H9 (cell line): Measurements from ENCODE around the gene HLA-DPB1. TPM values are rescaled to one million over a fixed set of nuclear protein-coding genes. Genes with fewer than 3 reads are reported as not detected.

Experiments
- DNase-seq: peaks from one replicate; pipeline ENCODE4 v3.0.0-alpha.2; 2017
- H2AFZ ChIP-seq: one replicate; pipeline ENCODE4 v1.6.1; 2013; ENCODE audit warnings: mild to moderate bottlenecking, low read length, control low read depth, moderate library complexity
- H2AK5ac ChIP-seq: 2 replicates; pipeline ENCODE4 v1.6.1; 2013; ENCODE audit warnings: low read length, control low read depth, mixed read lengths; ENCODE audit not compliant: insufficient read length
- H2BK120ac ChIP-seq: one replicate; pipeline ENCODE4 v1.6.1; 2013; ENCODE audit warnings: low read depth, mild to moderate bottlenecking, low read length, control low read depth, inconsistent platforms; ENCODE audit not compliant: poor library complexity, severe bottlenecking
- H2BK12ac ChIP-seq: 2 replicates; pipeline ENCODE4 v1.6.1; 2013; ENCODE audit warnings: low read length, control low read depth, mixed read lengths, low read depth; ENCODE audit not compliant: insufficient read length
- H2BK15ac ChIP-seq: 2 replicates; pipeline ENCODE4 v1.6.1; 2013; ENCODE audit warnings: low read depth, low read length, control low read depth
- H2BK20ac ChIP-seq: one replicate; pipeline ENCODE4 v1.6.1; 2013; ENCODE audit warnings: low read depth, mild to moderate bottlenecking, low read length, control low read depth, inconsistent platforms; ENCODE audit not compliant: poor library complexity, severe bottlenecking
- H2BK5ac ChIP-seq: 2 replicates; pipeline ENCODE4 v1.6.1; 2013; ENCODE audit warnings: low read length, control low read depth, mixed read lengths; ENCODE audit not compliant: insufficient read length
- H3K14ac ChIP-seq: 2 replicates; pipeline ENCODE4 v1.6.1; 2013; ENCODE audit warnings: low read length, control low read depth; ENCODE audit not compliant: insufficient read depth
- H3K18ac ChIP-seq: 2 replicates; pipeline ENCODE4 v1.6.1; 2013; ENCODE audit warnings: low read depth, mild to moderate bottlenecking, mixed read lengths, low read length, control low read depth; ENCODE audit not compliant: insufficient read length
- H3K23ac ChIP-seq: 2 replicates; pipeline ENCODE4 v1.6.1; 2013; ENCODE audit warnings: low read length, control low read depth, mixed read lengths, low read depth; ENCODE audit not compliant: insufficient read length
- H3K23me2 ChIP-seq: 2 replicates; pipeline ENCODE4 v1.6.1; 2013; ENCODE audit warnings: low read depth, mild to moderate bottlenecking, mixed read lengths, low read length, control low read depth; ENCODE audit not compliant: insufficient read length, poor library complexity, severe bottlenecking
- H3K27ac ChIP-seq: 2 replicates; pipeline ENCODE4 v1.5.1; 2013; ENCODE audit warnings: low read length, control low read depth, mixed read lengths, low read depth; ENCODE audit not compliant: insufficient read length
- H3K27me3 ChIP-seq: 2 replicates; pipeline ENCODE4 v1.6.1; 2013; ENCODE audit warnings: low read length, control low read depth, inconsistent platforms; ENCODE audit not compliant: insufficient read depth
- H3K4ac ChIP-seq: 2 replicates; pipeline ENCODE4 v1.6.1; 2013; ENCODE audit warnings: low read depth, mild to moderate bottlenecking, control low read depth, inconsistent platforms, low read length, moderate library complexity
- H3K4me1 ChIP-seq: 2 replicates; pipeline ENCODE4 v1.6.1; 2013; ENCODE audit warnings: low read length, control low read depth, inconsistent platforms; ENCODE audit not compliant: insufficient read depth
- H3K4me2 ChIP-seq: 2 replicates; pipeline ENCODE4 v1.6.1; 2013; ENCODE audit warnings: low read length, control low read depth, mixed read lengths; ENCODE audit not compliant: insufficient read length, insufficient read depth
- H3K56ac ChIP-seq: 2 replicates; pipeline ENCODE4 v1.6.1; 2013; ENCODE audit warnings: low read depth, mild to moderate bottlenecking, mixed read lengths, low read length, control low read depth; ENCODE audit not compliant: insufficient read length
- H3K79me1 ChIP-seq: 2 replicates; pipeline ENCODE4 v1.6.1; 2013; ENCODE audit warnings: low read depth, mild to moderate bottlenecking, moderate library complexity, low read length, control low read depth, inconsistent platforms; ENCODE audit not compliant: insufficient read depth, poor library complexity, severe bottlenecking
- H3K79me2 ChIP-seq: 2 replicates; pipeline ENCODE4 v1.6.1; 2013; ENCODE audit warnings: low read length, control low read depth, inconsistent platforms; ENCODE audit not compliant: insufficient read depth
- H3K9ac ChIP-seq: 2 replicates; pipeline ENCODE4 v1.6.1; 2013; ENCODE audit warnings: low read length, control low read depth, mixed read lengths; ENCODE audit not compliant: insufficient read length; ENCODE audit errors: extremely low read depth
- H3K9me3 ChIP-seq: one replicate; pipeline ENCODE4 v1.6.1; 2013; ENCODE audit warnings: low read depth, low read length, inconsistent platforms; ENCODE audit not compliant: control insufficient read depth
- H3T11ph ChIP-seq: one replicate; pipeline ENCODE4 v1.6.1; 2013; ENCODE audit warnings: mild to moderate bottlenecking, low read length, control low read depth, inconsistent platforms
- H4K20me1 ChIP-seq: one replicate; pipeline ENCODE4 v1.6.1; 2013; ENCODE audit not compliant: control insufficient read depth, insufficient read length, insufficient read depth
- H4K5ac ChIP-seq: 2 replicates; pipeline ENCODE4 v1.6.1; 2013; ENCODE audit warnings: low read depth, mild to moderate bottlenecking, mixed read lengths, low read length, control low read depth; ENCODE audit not compliant: insufficient read length
- H4K8ac ChIP-seq: replicated peaks from 2 replicates; pipeline ENCODE4 v1.6.1; 2013; ENCODE audit warnings: low read length, control low read depth, mixed read lengths, low read depth; ENCODE audit not compliant: insufficient read length
- H4K91ac ChIP-seq: 2 replicates; pipeline ENCODE4 v1.6.1; 2013; ENCODE audit warnings: low read depth, mild to moderate bottlenecking, moderate library complexity, mixed read lengths, low read length, control low read depth; ENCODE audit not compliant: insufficient read length
- H3K27ac Mint-ChIP-seq, 3 experiments: 2 replicates in 2 of 3; 3 replicates in 1 of 3; pipeline ENCODE4 v1.8.0; 2020 to 2021; ENCODE audit warnings: mixed read lengths in 3 of 3, mild to moderate bottlenecking in 1 of 3, moderate library complexity in 1 of 3
- H3K27me3 Mint-ChIP-seq: 2 replicates; pipeline ENCODE4 v1.8.0; 2021; ENCODE audit warnings: low read depth, mild to moderate bottlenecking, moderate library complexity, mixed read lengths
- H3K36me3 Mint-ChIP-seq, 3 experiments: 2 replicates in 2 of 3; 3 replicates in 1 of 3; pipeline ENCODE4 v1.8.0; 2020 to 2021; ENCODE audit warnings: low read depth in 3 of 3, mixed read lengths in 3 of 3; ENCODE audit not compliant: insufficient read depth in 1 of 3
- H3K4me1 Mint-ChIP-seq, 2 experiments: 2 replicates each; pipeline ENCODE4 v1.8.0; 2020; ENCODE audit warnings: mixed read lengths in 2 of 2
- H3K4me3 Mint-ChIP-seq, 2 experiments: 2 replicates in 1 of 2; 3 replicates in 1 of 2; pipeline ENCODE4 v1.8.0; 2020 to 2021; ENCODE audit warnings: mild to moderate bottlenecking in 2 of 2, mixed read lengths in 2 of 2, moderate library complexity in 1 of 2
- H3K9me3 Mint-ChIP-seq, 2 experiments: 2 replicates in 1 of 2; 3 replicates in 1 of 2; pipeline ENCODE4 v1.8.0; 2020; ENCODE audit warnings: mild to moderate bottlenecking in 2 of 2, mixed read lengths in 2 of 2, moderate library complexity in 1 of 2
- WGBS: extraction: QIAGEN DNeasy Blood & Tissue Kit; methylation state at CpG from one replicate; pipeline ENCODE4 v1.1.7; 2013; ENCODE audit warnings: missing lambda C conversion rate, low lambda C conversion rate, mixed read lengths; ENCODE audit not compliant: insufficient read length; ENCODE audit errors: extremely low coverage; 5-methylcytosine and 5-hydroxymethylcytosine counted together
- total RNA-seq: library from RNA; stranded (reverse); gene quantifications from 2 replicates; pipeline ENCODE4 v1.2.1, GENCODE V29; 2021
- TF ChIP-seq, protein P1 (sequence below): fragments of 200-600 bp; sonication (generic); conservative IDR thresholded peaks from 3 replicates; pipeline ENCODE4 v1.8.0; 2021; ENCODE audit warnings: antibody characterized with exemption, mild to moderate bottlenecking

Gene HLA-DPB1
- total RNA-seq, 1 experiment from 2014 or later = 23.6 TPM

DNA sequence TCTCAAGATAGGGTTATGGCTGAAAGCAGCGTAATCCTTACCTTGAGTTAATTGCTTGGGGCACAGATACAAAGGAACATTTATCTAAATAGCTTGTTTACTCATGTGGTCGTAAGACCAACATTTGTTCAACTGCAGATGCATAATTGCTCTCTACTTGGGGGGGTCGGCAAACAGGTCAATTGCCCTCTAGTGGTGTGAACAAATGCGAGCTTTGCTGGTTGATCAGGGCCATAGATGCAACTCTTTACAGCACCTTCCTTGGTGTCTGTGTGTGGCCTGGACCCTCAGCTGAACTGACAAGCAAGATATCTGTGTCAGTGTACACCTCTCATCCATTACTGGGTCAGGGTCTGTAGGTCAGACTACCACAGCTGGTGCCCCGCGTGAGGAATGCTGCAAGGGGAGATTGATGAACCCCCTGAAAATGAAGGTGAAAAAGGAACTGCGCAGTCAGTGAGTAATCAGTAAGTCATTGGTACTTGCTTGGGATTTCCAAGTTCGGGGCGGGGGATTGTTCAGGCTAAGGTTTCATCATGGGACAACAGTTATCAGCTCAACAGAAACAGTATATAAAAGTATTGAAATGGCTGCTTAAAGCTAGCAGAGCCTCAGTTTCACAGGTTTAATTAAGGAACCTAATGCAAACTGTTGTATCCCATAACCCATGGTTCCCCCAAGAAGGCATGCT lies 26.3 kb upstream of the HLA-DPB1 start:
- Mint-ChIP-seq H3K4me3 (no peak overlapping the region), H3K4me1 (peaks cover 42 to 49% of the 10 kb centered on the region in 2 experiments), H3K9me3 (peaks cover 6 to 14% of the 10 kb centered on the region in 2 experiments; a peak in 4 of 5 replicates), H3K27me3 (no peaks in the 10 kb centered on the region; the same call in 1 of the 2 replicates), H3K36me3 (peaks cover 0 to 15% (median 7%) of the 10 kb centered on the region in 3 experiments; a peak in 5 of 7 replicates), H3K27ac (peak overlapping the region in 1 of 3 experiments; percentile 4; a peak in 1 of 7 replicates)
- H4K91ac ChIP-seq = no peak overlapping the region
- no peaks in the 10 kb centered on the region for H4K20me1 ChIP-seq
- H4K8ac ChIP-seq = no peak overlapping the region
- H3K27ac ChIP-seq = no peak overlapping the region
- no peak overlapping the region for H3K18ac ChIP-seq
- no peak overlapping the region for H2BK120ac ChIP-seq
- no peak overlapping the region for H2BK15ac ChIP-seq
- no peak overlapping the region for H2BK12ac ChIP-seq
- H3K23ac ChIP-seq = no peak overlapping the region
- peak; percentile 39 for DNase-seq
- no CpG with 5 or more reads among the region's 9 CpGs for WGBS
- no peak overlapping the region for H3K56ac ChIP-seq
- H3K14ac ChIP-seq = no peak overlapping the region
- H3K27me3 ChIP-seq = no peaks in the 10 kb centered on the region
- no peak overlapping the region for H3K9ac ChIP-seq
- no peak overlapping the region for H3T11ph ChIP-seq
- TF ChIP-seq, protein P1, sequence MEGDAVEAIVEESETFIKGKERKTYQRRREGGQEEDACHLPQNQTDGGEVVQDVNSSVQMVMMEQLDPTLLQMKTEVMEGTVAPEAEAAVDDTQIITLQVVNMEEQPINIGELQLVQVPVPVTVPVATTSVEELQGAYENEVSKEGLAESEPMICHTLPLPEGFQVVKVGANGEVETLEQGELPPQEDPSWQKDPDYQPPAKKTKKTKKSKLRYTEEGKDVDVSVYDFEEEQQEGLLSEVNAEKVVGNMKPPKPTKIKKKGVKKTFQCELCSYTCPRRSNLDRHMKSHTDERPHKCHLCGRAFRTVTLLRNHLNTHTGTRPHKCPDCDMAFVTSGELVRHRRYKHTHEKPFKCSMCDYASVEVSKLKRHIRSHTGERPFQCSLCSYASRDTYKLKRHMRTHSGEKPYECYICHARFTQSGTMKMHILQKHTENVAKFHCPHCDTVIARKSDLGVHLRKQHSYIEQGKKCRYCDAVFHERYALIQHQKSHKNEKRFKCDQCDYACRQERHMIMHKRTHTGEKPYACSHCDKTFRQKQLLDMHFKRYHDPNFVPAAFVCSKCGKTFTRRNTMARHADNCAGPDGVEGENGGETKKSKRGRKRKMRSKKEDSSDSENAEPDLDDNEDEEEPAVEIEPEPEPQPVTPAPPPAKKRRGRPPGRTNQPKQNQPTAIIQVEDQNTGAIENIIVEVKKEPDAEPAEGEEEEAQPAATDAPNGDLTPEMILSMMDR = peak; percentile 61
- H3K4ac ChIP-seq = no peak overlapping the region
- peaks cover 2% of the 10 kb centered on the region; the same call in 1 of the 2 replicates for H3K4me1 ChIP-seq
- H3K23me2 ChIP-seq = no peaks in the 10 kb centered on the region
- no peaks in the 10 kb centered on the region for H3K79me2 ChIP-seq
- H3K79me1 ChIP-seq = no peaks in the 10 kb centered on the region
- H2BK20ac ChIP-seq = no peak overlapping the region
- no peak overlapping the region for H2AFZ ChIP-seq
- no peak overlapping the region for H2BK5ac ChIP-seq
- H3K9me3 ChIP-seq = no peaks in the 10 kb centered on the region
- no peak overlapping the region for H4K5ac ChIP-seq
- no peak overlapping the region for H2AK5ac ChIP-seq
- H3K4me2 ChIP-seq = no peak overlapping the region
